Activated CD4-positive, alpha-beta memory T cell treated with anti-CD3 and anti-CD28 coated beads, Interleukin-2, amount 10 ng/mL, durations not matched to agents 7 days and 5 days (primary cell): Measurements from ENCODE around the gene DENND5A. TPM values are rescaled to one million over a fixed set of nuclear protein-coding genes. Genes with fewer than 3 reads are reported as not detected.

Source experiments
- CTCF ChIA-PET: fragments of 350-600 bp; sonication (Branson Sonifier 250); formaldehyde crosslinking; loops from one replicate; lab custom pipeline; 2021; ENCODE audit warnings: antibody characterized with exemption, inconsistent platforms; lab: Charles Lee
- POLR2A ChIA-PET: fragments of 350-600 bp; sonication (Branson Sonifier 250); formaldehyde crosslinking; loops from one replicate; lab custom pipeline; 2021; ENCODE audit warnings: antibody characterized with exemption; lab: Charles Lee
- DNase-seq: peaks from one replicate; pipeline ENCODE4 v3.0.0-alpha.2; 2020
- H3K27ac Mint-ChIP-seq: one replicate; pipeline ENCODE4 v1.8.0; 2021; ENCODE audit warnings: mild to moderate bottlenecking, mixed read lengths
- H3K27me3 Mint-ChIP-seq: one replicate; pipeline ENCODE4 v1.8.0; 2021; ENCODE audit warnings: mixed read lengths
- H3K36me3 Mint-ChIP-seq: one replicate; pipeline ENCODE4 v1.8.0; 2021; ENCODE audit warnings: low read depth, mixed read lengths
- H3K4me1 Mint-ChIP-seq: one replicate; pipeline ENCODE4 v1.8.0; 2021; ENCODE audit warnings: mixed read lengths
- H3K4me3 Mint-ChIP-seq: one replicate; pipeline ENCODE4 v1.8.0; 2021; ENCODE audit warnings: mild to moderate bottlenecking, mixed read lengths
- H3K9me3 Mint-ChIP-seq: one replicate; pipeline ENCODE4 v1.8.0; 2021; ENCODE audit warnings: mixed read lengths
- total RNA-seq, 2 experiments: library from RNA; stranded (reverse); gene quantifications; one replicate each; pipeline ENCODE4 v1.2.3, GENCODE V29; 2021

DENND5A gene
- 10 to 100 TPM; 11.6 to 13.7 TPM for total RNA-seq

DNA sequence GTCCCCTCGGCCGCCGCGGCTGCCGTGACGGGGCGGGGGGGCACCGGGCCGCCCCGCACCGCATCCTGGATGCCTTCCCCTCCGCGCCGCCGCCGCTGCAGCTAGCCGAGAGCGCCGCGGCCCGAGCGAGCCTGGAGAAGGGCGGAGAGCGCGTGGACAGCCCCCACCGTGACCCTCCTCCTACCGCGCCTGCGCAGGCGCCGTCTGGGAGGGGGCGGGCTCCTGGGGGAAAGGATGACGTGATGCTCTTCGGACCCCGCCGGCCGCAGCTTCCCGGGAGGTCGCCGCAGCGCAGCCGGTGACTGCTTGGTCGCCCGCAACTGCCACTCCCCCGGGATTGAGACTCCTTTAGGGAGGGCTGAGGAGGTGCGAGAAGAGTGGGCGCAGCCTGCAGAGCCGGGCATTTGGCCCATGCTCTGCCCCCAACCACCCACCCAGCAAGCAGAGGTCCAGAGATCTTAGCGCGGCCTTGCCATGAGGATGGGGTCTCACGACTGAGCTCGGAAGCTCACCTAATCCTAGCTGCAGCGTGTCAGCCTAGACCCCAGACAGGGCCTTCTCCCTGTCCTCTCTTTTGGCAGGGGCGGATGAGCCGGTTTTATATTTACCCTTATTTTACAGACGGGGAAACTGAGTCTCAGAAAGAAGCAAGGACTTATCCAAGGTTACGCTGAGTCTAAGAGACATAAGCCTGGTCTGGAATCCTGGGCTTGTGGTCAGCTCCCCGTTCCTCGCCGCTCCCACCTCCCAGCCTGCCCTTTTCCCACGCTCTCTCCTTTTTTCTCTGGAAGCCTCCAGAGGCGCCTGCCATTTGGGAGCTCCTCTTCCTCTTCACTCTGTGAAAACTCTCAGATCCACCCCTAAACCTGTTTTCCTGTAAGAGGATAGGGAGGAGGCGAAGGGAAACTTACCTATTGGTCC lies at the start of gene DENND5A:
DENND5A (minus strand) TSS at position 140 of the 921 bp plus-strand sequence. CDS start 281 bp downstream, outside the sequence.
- ChIA-PET POLR2A (interaction anchor here (0.6 to 2.5 kb wide), 8 partner anchors 8 to 195 kb away, joined by 3 to 17 read pairs (median 8); partner anchors contain the start of gene ZNF143), CTCF (interaction anchor here (1.1 to 1.4 kb wide), 5 partner anchors 11 to 241 kb away, joined by 3 to 4 read pairs (median 3); no protein-coding TSS in a partner anchor)
- Mint-ChIP-seq H3K36me3 (no peaks in the 10 kb centered on the region), H3K9me3 (no peaks in the 10 kb centered on the region), H3K27me3 (peaks cover 58% of the 10 kb centered on the region), H3K4me3 (peak within 1 kb of the TSS; percentile 80), H3K27ac (peak within 1 kb of the TSS; percentile 68), H3K4me1 (peaks cover 30% of the 10 kb centered on the region)
- DNase-seq: peak; percentile 49

DNA sequence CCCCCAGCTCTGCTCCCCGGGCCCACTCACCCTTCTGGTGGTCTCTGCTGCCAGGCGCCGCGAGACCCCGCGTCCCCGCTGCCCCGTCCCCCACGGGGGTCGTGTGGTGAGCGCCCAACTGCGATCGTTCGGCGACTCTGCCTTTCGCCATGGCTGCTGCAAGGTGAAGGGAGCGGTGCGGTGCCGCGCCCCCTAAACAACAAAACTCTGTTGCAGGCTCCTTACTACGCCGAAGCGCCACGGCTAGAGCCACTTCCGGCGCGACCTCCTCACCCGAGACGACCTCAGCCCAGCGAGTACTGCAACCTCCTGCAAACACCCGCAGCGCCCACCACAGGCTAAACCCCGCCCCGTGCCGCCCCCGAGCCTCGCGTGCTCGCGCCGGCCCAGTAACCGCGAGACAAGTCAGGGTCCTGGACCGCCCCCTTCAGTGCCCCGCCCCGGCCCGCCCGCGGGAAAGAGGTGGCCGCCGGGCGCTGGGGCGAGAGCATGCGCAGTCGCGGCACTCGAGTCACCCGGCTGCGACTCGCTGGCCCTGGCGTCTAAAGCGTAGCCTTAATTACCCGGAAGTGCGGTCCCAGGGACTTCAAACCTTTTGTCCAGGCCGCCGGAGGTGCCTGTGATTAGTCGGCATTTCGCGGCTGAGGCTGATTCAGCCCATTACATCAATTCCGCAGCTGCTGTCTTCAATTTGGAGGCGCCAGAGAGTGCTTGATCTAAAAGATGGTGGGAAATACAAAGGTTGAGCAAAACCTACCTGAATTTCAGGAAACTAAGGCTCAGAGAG lies 49.3 kb upstream of the DENND5A start, which contains the start of gene TMEM41B:
TMEM41B (minus strand) TSS at position 303 of the 787 bp plus-strand sequence; CDS start at position 151, 152 bp downstream.
- no peaks in the 10 kb centered on the region for H3K9me3 Mint-ChIP-seq
- peak within 1 kb of the TSS; percentile 91 for H3K27ac Mint-ChIP-seq
- peaks cover 26% of the 10 kb centered on the region for H3K36me3 Mint-ChIP-seq
- ChIA-PET POLR2A (interaction anchor here (0.7 to 3.6 kb wide), 22 partner anchors 8 to 632 kb away, joined by 3 to 40 read pairs (median 4); partner anchors contain the start of genes DENND5A, IPO7, RPL27A and TMEM9B), CTCF (interaction anchor here (0.6 to 1.8 kb wide), 6 partner anchors 70 to 1145 kb away, joined by 3 to 10 read pairs (median 4); partner anchors contain the start of gene IPO7)
- peak; percentile 99 for DNase-seq
- peaks cover 36% of the 10 kb centered on the region for H3K4me1 Mint-ChIP-seq
- peak within 1 kb of the TSS; percentile 92 for H3K4me3 Mint-ChIP-seq
- peaks cover 21% of the 10 kb centered on the region for H3K27me3 Mint-ChIP-seq

DNA sequence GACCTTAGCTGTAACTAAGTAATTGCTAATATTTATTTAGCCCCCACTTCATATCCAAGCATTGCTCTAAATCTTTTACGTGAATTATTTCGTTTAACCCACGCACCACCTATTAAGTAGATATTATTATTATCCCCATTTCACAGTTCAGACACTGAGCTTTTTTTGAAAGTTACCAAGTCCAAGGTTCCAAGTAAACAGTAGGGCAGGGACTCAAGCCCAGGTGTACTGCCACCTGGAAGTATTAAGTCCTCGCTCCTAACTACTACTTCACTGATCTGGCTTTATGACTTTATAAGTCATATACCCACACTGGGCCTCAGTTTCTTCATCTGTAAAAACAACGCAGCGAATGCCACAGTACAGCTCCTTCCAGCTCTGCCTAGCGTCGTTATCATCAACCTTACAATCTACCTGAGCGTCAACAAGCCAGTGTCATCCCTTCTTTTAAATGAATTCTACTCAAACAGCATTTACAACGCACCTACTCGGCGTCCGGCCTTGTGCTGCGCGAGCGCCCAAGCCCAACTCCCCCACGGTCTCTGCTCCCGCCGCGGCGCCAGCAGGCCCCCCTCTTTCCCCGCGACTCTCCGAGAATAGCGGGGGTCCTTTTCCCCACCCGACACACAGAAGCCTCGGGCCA lies 48.6 kb upstream of the DENND5A start:
- ChIA-PET POLR2A (interaction anchor here (0.6 to 3.6 kb wide), 16 partner anchors 9 to 632 kb away, joined by 3 to 40 read pairs (median 4); partner anchors contain the start of genes DENND5A, IPO7, RPL27A and TMEM9B), CTCF (interaction anchor here (0.6 to 1.8 kb wide), 5 partner anchors 12 to 642 kb away, joined by 3 to 10 read pairs (median 3); no protein-coding TSS in a partner anchor)
- peak overlapping the region; percentile 92 for H3K4me3 Mint-ChIP-seq
- H3K27me3 Mint-ChIP-seq: peaks cover 16% of the 10 kb centered on the region
- no peaks in the 10 kb centered on the region for H3K9me3 Mint-ChIP-seq
- H3K4me1 Mint-ChIP-seq: peaks cover 39% of the 10 kb centered on the region
- peak overlapping the region; percentile 91 for H3K27ac Mint-ChIP-seq
- DNase-seq: no peak
- peaks cover 30% of the 10 kb centered on the region for H3K36me3 Mint-ChIP-seq

DNA sequence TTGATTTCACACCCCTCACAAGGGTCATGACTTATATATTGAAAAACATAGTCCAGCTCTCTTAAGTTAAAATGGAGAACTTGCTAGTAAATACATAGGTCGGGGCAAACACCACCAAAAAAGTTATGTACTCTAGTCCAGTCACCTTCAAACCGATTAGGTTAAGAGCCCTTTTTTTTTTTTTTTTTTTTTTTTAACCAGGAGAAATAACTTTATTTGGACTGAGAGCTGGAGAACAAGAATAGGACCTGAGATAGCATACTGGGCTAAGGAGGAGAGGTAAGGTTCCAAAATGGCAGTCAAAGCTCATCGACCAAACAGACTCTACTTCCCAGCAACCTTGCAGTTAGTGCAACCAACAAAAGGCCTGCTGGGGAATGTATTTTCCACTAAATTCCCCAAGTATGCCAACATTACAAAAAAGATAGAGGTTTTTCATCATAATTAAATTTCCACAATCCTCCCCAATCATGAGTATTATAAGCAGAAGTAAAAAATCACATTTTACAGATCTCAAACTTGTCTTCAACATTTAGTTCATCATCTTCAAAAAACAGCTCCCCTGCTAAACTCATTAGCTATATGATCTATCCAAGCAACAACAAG lies 45.4 kb upstream of the DENND5A start:
- no peak overlapping the region for H3K4me3 Mint-ChIP-seq
- peaks cover 36% of the 10 kb centered on the region for H3K36me3 Mint-ChIP-seq
- H3K9me3 Mint-ChIP-seq: peaks cover 3% of the 10 kb centered on the region
- no peaks in the 10 kb centered on the region for H3K27me3 Mint-ChIP-seq
- no peak for DNase-seq
- peaks cover 46% of the 10 kb centered on the region for H3K4me1 Mint-ChIP-seq
- ChIA-PET CTCF (interaction anchor here (0.6 to 0.7 kb wide), 3 partner anchors 9 to 146 kb away, joined by 3 to 5 read pairs (median 3); no protein-coding TSS in a partner anchor), POLR2A (interaction anchor here (0.8 to 2.5 kb wide), 4 partner anchors 41 to 150 kb away, joined by 3 to 8 read pairs (median 4); partner anchors contain the start of genes DENND5A, IPO7 and ZNF143)
- no peak overlapping the region for H3K27ac Mint-ChIP-seq

DNA sequence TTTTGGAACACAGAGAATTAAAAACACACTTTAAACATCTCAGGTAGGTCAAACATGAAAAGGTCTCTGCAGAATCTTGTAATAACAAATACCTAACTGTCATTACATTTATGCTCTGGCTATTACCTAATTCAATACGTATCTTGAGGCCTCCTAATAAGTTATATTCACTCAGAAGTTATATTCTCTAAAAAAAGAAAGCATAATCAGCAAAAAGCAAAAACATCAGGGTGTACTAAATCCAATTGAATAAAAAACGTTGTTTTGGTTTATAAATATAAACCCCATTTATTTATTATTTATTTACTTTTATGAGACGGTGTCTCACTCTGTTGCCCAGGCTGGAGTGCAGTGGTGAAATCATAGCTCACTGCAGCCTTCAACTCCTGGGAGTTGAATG lies 39.0 kb upstream of the DENND5A start:
- ChIA-PET POLR2A (no interaction called here), CTCF (no interaction called here)
- no peak overlapping the region for H3K4me3 Mint-ChIP-seq
- peaks cover 3% of the 10 kb centered on the region for H3K9me3 Mint-ChIP-seq
- H3K4me1 Mint-ChIP-seq: peaks cover 8% of the 10 kb centered on the region
- no peak overlapping the region for H3K27ac Mint-ChIP-seq
- H3K36me3 Mint-ChIP-seq: peaks cover 7% of the 10 kb centered on the region
- DNase-seq: no peak
- no peaks in the 10 kb centered on the region for H3K27me3 Mint-ChIP-seq

DNA sequence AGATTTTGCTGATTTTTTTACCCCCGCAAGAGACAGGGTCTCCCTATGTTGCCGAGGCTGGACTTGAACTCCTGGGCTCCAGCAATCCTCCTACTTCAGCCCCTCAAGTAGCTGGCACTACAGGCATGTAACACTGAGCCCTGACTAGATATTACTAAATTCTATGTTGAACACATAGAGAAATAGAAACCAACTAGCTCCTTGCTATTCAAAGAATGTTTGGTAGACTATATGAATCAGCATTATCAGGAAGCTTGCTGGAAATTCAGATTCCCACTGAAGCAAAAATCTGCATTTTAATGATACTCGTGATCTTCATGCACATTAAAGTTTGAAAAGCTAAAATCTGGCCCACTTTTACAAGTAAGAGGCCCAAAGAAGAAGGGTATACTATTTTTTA lies 37.3 kb upstream of the DENND5A start:
- H3K27me3 Mint-ChIP-seq: no peaks in the 10 kb centered on the region
- ChIA-PET CTCF (interaction anchor here (1.2 kb wide), 1 partner anchor 232 kb away, joined by 3 read pairs; no protein-coding TSS in a partner anchor), POLR2A (no interaction called here)
- no peaks in the 10 kb centered on the region for H3K36me3 Mint-ChIP-seq
- H3K9me3 Mint-ChIP-seq: no peaks in the 10 kb centered on the region
- no peak for DNase-seq
- H3K4me3 Mint-ChIP-seq: no peak overlapping the region
- no peak overlapping the region for H3K27ac Mint-ChIP-seq
- H3K4me1 Mint-ChIP-seq: peaks cover 2% of the 10 kb centered on the region

DNA sequence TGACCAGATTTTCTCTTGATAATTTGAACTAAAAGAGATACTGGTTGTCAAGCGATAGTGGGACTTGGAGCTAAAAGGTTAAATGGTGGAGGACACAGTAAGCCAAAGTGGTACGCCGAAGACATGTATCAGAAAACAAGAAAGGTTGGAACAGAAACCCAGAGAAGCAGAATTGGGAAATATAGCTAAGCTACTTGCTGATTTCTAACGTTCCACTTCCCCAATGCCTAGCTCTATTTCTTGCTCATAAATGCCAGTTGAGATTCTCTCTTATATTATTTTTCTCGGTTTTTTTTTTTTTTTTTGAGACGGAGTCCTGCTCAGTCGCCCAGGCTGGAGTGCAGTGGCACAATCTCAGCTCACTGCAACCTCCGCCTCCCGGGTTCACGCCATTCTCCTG lies 36.6 kb upstream of the DENND5A start:
- DNase-seq: no peak
- ChIA-PET CTCF (interaction anchor here (0.6 to 0.8 kb wide), 3 partner anchors 8 to 134 kb away, joined by 3 to 5 read pairs (median 3); no protein-coding TSS in a partner anchor), POLR2A (no interaction called here)
- Mint-ChIP-seq H3K4me1 (peaks cover under 1% of the 10 kb centered on the region), H3K36me3 (no peaks in the 10 kb centered on the region), H3K4me3 (no peak overlapping the region), H3K27ac (no peak overlapping the region), H3K9me3 (no peaks in the 10 kb centered on the region), H3K27me3 (no peaks in the 10 kb centered on the region)

DNA sequence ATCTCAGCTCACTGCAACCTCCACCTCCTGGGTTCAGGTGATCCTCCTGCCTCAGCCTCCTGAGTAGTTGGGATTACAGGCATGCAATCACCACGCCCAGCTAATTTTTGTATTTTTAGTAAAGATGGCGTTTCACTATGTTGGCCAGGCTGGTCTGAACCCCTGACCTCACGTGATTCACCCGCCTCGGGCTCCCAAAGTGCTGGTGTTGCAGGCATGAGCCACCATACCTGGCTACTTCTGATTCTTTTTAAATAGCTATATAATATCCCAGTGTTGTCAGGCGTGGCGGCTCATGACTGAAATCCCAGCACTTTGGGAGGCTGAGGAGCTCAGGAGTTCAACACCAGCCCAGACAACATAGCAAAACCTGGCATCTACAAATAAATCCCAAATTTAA lies 28.5 kb upstream of the DENND5A start:
- DNase-seq: no peak
- Mint-ChIP-seq H3K4me3 (no peak overlapping the region), H3K9me3 (no peaks in the 10 kb centered on the region), H3K4me1 (peaks cover 3% of the 10 kb centered on the region), H3K36me3 (peaks cover 18% of the 10 kb centered on the region), H3K27ac (no peak overlapping the region), H3K27me3 (no peaks in the 10 kb centered on the region)
- ChIA-PET CTCF (interaction anchor here (0.7 to 0.8 kb wide), 2 partner anchors 129 to 372 kb away, joined by 3 to 5 read pairs; no protein-coding TSS in a partner anchor), POLR2A (no interaction called here)

DNA sequence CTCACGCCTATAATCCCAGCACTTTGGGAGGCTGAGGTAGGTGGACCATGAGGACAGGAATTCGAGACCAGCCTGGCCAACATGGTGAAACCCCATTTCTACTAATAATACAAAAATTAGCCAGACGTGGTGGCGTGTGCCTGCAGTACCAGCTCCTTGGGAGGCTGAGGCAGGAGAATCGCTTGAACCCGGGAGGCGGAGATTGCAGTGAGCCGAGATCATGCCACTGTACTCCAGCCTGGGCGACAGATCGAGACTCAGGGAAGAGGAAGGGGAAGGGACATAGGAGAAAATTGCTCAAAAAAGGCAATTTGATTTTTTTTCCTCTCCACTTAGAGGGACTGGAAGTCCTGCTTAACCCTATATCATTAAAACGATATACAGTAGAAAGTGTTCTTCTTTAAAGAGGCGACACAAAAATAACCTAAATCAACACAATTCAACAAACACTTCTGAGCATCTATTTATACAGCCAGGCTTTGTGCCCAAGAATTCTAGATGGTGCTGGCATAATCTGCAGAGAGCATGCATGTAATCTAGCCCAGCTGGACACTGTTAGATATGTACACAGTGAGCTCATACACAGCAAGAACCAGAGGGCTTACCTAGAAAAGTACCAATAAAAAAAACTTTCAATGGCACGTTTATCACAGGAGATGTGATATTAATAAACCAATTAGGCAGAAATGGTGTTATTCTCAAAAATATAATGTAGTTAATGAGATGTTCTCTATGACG lies 20.9 kb upstream of the DENND5A start:
- Mint-ChIP-seq H3K27ac (no peak overlapping the region), H3K36me3 (peaks cover 40% of the 10 kb centered on the region), H3K27me3 (no peaks in the 10 kb centered on the region), H3K9me3 (no peaks in the 10 kb centered on the region), H3K4me1 (peaks cover 8% of the 10 kb centered on the region), H3K4me3 (no peak overlapping the region)
- ChIA-PET CTCF (no interaction called here), POLR2A (no interaction called here)
- DNase-seq: no peak

DNA sequence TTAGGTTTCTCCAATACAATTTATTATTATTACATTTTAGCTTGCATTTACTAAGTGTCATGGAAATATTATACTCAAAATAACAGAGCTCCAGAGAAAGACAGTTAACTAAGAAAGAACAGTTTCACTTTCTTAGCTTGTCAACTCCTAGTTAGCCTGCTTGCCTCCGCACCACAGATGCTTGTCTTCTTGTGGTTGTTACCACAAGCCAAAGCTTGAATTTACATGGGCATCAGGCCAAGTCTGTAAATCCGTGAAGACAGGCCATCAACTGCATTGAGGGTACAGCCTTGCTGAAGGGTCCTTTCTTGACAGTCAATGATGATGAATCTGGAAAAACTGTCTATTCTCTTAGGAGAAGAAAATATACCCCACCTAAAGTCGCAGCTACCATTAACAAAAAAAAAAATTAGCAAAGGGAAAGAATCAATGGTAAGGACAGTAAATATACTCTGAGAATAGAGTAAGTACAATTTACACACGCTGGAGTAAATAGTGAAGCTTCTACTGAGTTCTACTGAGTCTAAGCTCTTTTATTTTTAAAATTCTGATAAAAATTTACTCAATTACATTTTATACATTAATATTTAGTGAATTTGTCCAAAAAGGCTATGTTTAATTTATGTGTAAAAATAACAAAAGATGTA lies 15.6 kb upstream of the DENND5A start:
- no peaks in the 10 kb centered on the region for H3K9me3 Mint-ChIP-seq
- H3K27ac Mint-ChIP-seq: no peak overlapping the region
- H3K36me3 Mint-ChIP-seq: peaks cover 35% of the 10 kb centered on the region
- peak; percentile 73 for DNase-seq
- no peak overlapping the region for H3K4me3 Mint-ChIP-seq
- ChIA-PET POLR2A (interaction anchor here (0.9 to 1.8 kb wide), 8 partner anchors 11 to 320 kb away, joined by 4 to 10 read pairs (median 6); partner anchors contain the start of genes DENND5A and ZNF143), CTCF (interaction anchor here (0.8 to 1.2 kb wide), 6 partner anchors 16 to 332 kb away, joined by 3 to 6 read pairs (median 4); partner anchors contain the start of gene DENND5A)
- peaks cover 6% of the 10 kb centered on the region for H3K27me3 Mint-ChIP-seq
- H3K4me1 Mint-ChIP-seq: peaks cover 14% of the 10 kb centered on the region
